ENCODE data around the gene ROM1.

ROM1 gene

GRCh38 chr11:62602141-62603071 lies 10.7 kb upstream of the ROM1 start:
- Histone ChIP-seq H3K14ac (ENCODE audit: low read length in 2 of 2) (peak overlapping the region in 1 of 2 experiments; percentile 53), H3K79me1 (replicated peaks; ENCODE audit: low read length, poor library complexity, severe bottlenecking) (peaks cover 2% of the 10 kb centered on the region), H2BK12ac (ENCODE audit: low read length in 2 of 2) (peak overlapping the region in 1 of 2 experiments; percentile 90), H3K4me1 (ENCODE audit: control insufficient read depth, insufficient read depth, low read depth, low read length) (peaks cover 17% of the 10 kb centered on the region), H3K18ac (ENCODE audit: low read depth in 1 of 2, low read length in 2 of 2) (peak overlapping the region; percentile 88 to 96), H4K8ac (ENCODE audit: low read length) (peak overlapping the region; percentile 91), H2AFZ (ENCODE audit: low read depth, low read length) (peak overlapping the region; percentile 55), H3K27ac (ENCODE audit: low read length, poor library complexity, severe bottlenecking) (peak overlapping the region; percentile 90), H3K4me3 (ENCODE audit: insufficient read depth in 1 of 2, low read depth in 1 of 2, low read length in 2 of 2) (peak overlapping the region; percentile 52 to 93), H3K9me3 (ENCODE audit: control insufficient read depth, low read length) (no peaks in the 10 kb centered on the region), H2AK5ac (ENCODE audit: low read length, severe bottlenecking) (no peak overlapping the region), H2BK5ac (ENCODE audit: low read depth, low read length, poor library complexity, severe bottlenecking) (no peak overlapping the region), H3K4me2 (ENCODE audit: low read length, poor library complexity, severe bottlenecking) (peak overlapping the region; percentile 83), H4K91ac (ENCODE audit: low read length) (peak overlapping the region; percentile 91), H3K36me3 (ENCODE audit: control insufficient read depth in 1 of 2, insufficient read depth in 2 of 2, low read depth in 1 of 2, low read length in 2 of 2) (peaks cover 41 to 60% of the 10 kb centered on the region in 2 experiments), H2BK120ac (ENCODE audit: low read depth, low read length) (peak overlapping the region; percentile 40), H3K4ac (ENCODE audit: low read depth in 1 of 2, low read length in 2 of 2) (peak overlapping the region in 1 of 2 experiments; percentile 82), H2BK15ac (ENCODE audit: low read depth, poor library complexity, severe bottlenecking) (peak overlapping the region; percentile 73), H3K27me3 (ENCODE audit: control insufficient read depth in 1 of 2, insufficient read depth in 1 of 2, low read length in 2 of 2) (no peaks in the 10 kb centered on the region), H3K9ac (ENCODE audit: low read length) (peak overlapping the region; percentile 97), H3K23ac (ENCODE audit: low read length in 2 of 2) (no peak overlapping the region)
- no peak for DNase-seq
- 16% methylated on average over 85 of the region's 96 CpGs for WGBS

DNA sequence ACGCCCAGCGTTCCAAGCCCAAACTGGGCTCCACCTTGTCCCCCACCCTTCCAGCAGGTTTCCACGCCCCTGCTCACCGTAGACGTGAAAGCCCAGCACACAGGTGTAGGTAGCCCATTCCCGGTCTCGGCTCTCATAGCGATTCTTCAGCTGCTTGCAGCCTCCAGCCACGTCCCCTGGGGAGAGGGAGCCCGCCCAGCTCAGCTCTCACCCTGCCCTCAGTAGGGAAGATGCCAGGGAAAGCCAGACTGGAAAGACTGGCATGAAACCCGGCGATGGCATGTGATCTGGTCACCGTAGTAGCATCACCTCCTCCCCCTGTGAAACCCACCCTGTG lies 10.0 kb upstream of the ROM1 start:
- Histone ChIP-seq H3K4ac (ENCODE audit: low read depth in 1 of 2, low read length in 2 of 2) (peak overlapping the region in 1 of 2 experiments; percentile 32), H3K4me1 (ENCODE audit: control insufficient read depth, insufficient read depth, low read depth, low read length) (peaks cover 17% of the 10 kb centered on the region), H3K23ac (ENCODE audit: low read length in 2 of 2) (no peak overlapping the region), H3K14ac (ENCODE audit: low read length in 2 of 2) (no peak overlapping the region), H3K27ac (ENCODE audit: low read length, poor library complexity, severe bottlenecking) (no peak overlapping the region), H2BK12ac (ENCODE audit: low read length in 2 of 2) (no peak overlapping the region), H4K91ac (ENCODE audit: low read length) (no peak overlapping the region), H4K8ac (ENCODE audit: low read length) (no peak overlapping the region), H2AFZ (ENCODE audit: low read depth, low read length) (no peak overlapping the region), H3K4me3 (ENCODE audit: insufficient read depth in 1 of 2, low read depth in 1 of 2, low read length in 2 of 2) (peak overlapping the region in 1 of 2 experiments; percentile 93), H3K4me2 (ENCODE audit: low read length, poor library complexity, severe bottlenecking) (no peak overlapping the region), H2AK5ac (ENCODE audit: low read length, severe bottlenecking) (no peak overlapping the region), H2BK120ac (ENCODE audit: low read depth, low read length) (no peak overlapping the region), H2BK15ac (ENCODE audit: low read depth, poor library complexity, severe bottlenecking) (peak overlapping the region; percentile 33), H3K79me1 (replicated peaks; ENCODE audit: low read length, poor library complexity, severe bottlenecking) (peaks cover 4% of the 10 kb centered on the region), H3K18ac (ENCODE audit: low read depth in 1 of 2, low read length in 2 of 2) (no peak overlapping the region), H2BK5ac (ENCODE audit: low read depth, low read length, poor library complexity, severe bottlenecking) (no peak overlapping the region), H3K9me3 (ENCODE audit: control insufficient read depth, low read length) (no peaks in the 10 kb centered on the region), H3K27me3 (ENCODE audit: control insufficient read depth in 1 of 2, insufficient read depth in 1 of 2, low read length in 2 of 2) (no peaks in the 10 kb centered on the region), H3K9ac (ENCODE audit: low read length) (peak overlapping the region; percentile 97), H3K36me3 (ENCODE audit: control insufficient read depth in 1 of 2, insufficient read depth in 2 of 2, low read depth in 1 of 2, low read length in 2 of 2) (peaks cover 39 to 60% of the 10 kb centered on the region in 2 experiments)
- DNase-seq: no peak
- 83% methylated on average over 13 of the region's 13 CpGs for WGBS

- H3K4me1 ChIP-seq (ENCODE audit: control insufficient read depth, insufficient read depth, low read depth, low read length): peaks cover 15% of the 10 kb centered on the region
- H2AK5ac ChIP-seq (ENCODE audit: low read length, severe bottlenecking): no peak overlapping the region
- no peak overlapping the region for H3K23ac ChIP-seq (ENCODE audit: low read length in 2 of 2)
- no peak overlapping the region for H3K4ac ChIP-seq (ENCODE audit: low read depth in 1 of 2, low read length in 2 of 2)
- H3K36me3 ChIP-seq (ENCODE audit: control insufficient read depth in 1 of 2, insufficient read depth in 2 of 2, low read depth in 1 of 2, low read length in 2 of 2): peaks cover 43 to 60% of the 10 kb centered on the region in 2 experiments
- no peak overlapping the region for H2BK12ac ChIP-seq (ENCODE audit: low read length in 2 of 2)
- H3K9me3 ChIP-seq (ENCODE audit: control insufficient read depth, low read length): no peaks in the 10 kb centered on the region
- no peak overlapping the region for H3K14ac ChIP-seq (ENCODE audit: low read length in 2 of 2)
- H2BK15ac ChIP-seq (ENCODE audit: low read depth, poor library complexity, severe bottlenecking): no peak overlapping the region
- H3K27me3 ChIP-seq (ENCODE audit: control insufficient read depth in 1 of 2, insufficient read depth in 1 of 2, low read length in 2 of 2): no peaks in the 10 kb centered on the region
- no peak overlapping the region for H2BK120ac ChIP-seq (ENCODE audit: low read depth, low read length)
- H3K79me1 ChIP-seq (replicated peaks; ENCODE audit: low read length, poor library complexity, severe bottlenecking): peaks cover 6% of the 10 kb centered on the region
- no peak overlapping the region for H3K4me2 ChIP-seq (ENCODE audit: low read length, poor library complexity, severe bottlenecking)
- no peak overlapping the region for H3K27ac ChIP-seq (ENCODE audit: low read length, poor library complexity, severe bottlenecking)
- 93% methylated on average over 8 of the region's 8 CpGs for WGBS
- no peak overlapping the region for H4K8ac ChIP-seq (ENCODE audit: low read length)
- peak overlapping the region; percentile 97 for H3K9ac ChIP-seq (ENCODE audit: low read length)
- DNase-seq: no peak
- H3K4me3 ChIP-seq (ENCODE audit: insufficient read depth in 1 of 2, low read depth in 1 of 2, low read length in 2 of 2): no peak overlapping the region
- no peak overlapping the region for H4K91ac ChIP-seq (ENCODE audit: low read length)
- no peak overlapping the region for H2BK5ac ChIP-seq (ENCODE audit: low read depth, low read length, poor library complexity, severe bottlenecking)
- H2AFZ ChIP-seq (ENCODE audit: low read depth, low read length): no peak overlapping the region
- H3K18ac ChIP-seq (ENCODE audit: low read depth in 1 of 2, low read length in 2 of 2): no peak overlapping the region
These were observed 9.2 kb upstream of the ROM1 start for GRCh38 chr11:62603776-62604299.

DNA sequence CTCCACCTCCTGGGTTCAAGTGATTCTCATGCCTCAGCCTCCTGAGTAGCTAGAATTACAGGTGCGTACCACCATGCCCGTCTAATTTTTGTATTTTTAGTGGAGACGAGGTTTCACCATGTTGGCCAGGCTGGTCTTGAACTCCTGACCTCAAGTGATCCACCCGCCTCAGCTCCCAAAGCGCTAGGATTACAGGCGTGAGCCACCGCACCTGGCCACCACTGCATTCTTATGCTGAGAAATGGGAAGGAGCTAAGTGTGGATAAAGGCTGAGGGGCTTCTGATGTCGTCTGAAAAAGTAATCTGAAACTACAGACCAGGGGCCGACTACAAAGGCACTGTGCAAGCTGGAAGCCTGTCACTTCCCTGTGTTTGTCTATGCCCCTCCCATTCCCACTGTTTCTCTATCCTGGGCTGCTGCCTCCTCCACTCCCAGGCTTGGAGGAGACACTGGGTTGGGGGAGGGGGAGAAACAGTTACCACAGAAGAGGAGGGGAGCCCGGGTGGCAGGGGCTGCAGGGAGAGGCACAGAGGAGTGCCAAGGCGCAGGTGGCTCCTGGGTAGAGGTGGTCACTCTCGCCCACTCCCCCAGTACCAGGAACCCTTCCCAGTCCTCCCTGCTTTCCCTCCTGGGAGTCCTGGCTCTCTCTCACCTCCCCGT lies 8.5 kb upstream of the ROM1 start:
- no peak overlapping the region for H2BK15ac ChIP-seq (ENCODE audit: low read depth, poor library complexity, severe bottlenecking)
- no peak overlapping the region for H2AFZ ChIP-seq (ENCODE audit: low read depth, low read length)
- H2AK5ac ChIP-seq (ENCODE audit: low read length, severe bottlenecking): no peak overlapping the region
- no peak overlapping the region for H3K14ac ChIP-seq (ENCODE audit: low read length in 2 of 2)
- no peak overlapping the region for H3K27ac ChIP-seq (ENCODE audit: low read length, poor library complexity, severe bottlenecking)
- H2BK120ac ChIP-seq (ENCODE audit: low read depth, low read length): no peak overlapping the region
- peaks cover 11% of the 10 kb centered on the region for H3K79me1 ChIP-seq (replicated peaks; ENCODE audit: low read length, poor library complexity, severe bottlenecking)
- no peak overlapping the region for H3K4me3 ChIP-seq (ENCODE audit: insufficient read depth in 1 of 2, low read depth in 1 of 2, low read length in 2 of 2)
- H3K4ac ChIP-seq (ENCODE audit: low read depth in 1 of 2, low read length in 2 of 2): no peak overlapping the region
- H2BK12ac ChIP-seq (ENCODE audit: low read length in 2 of 2): no peak overlapping the region
- no peak overlapping the region for H4K8ac ChIP-seq (ENCODE audit: low read length)
- no peaks in the 10 kb centered on the region for H3K27me3 ChIP-seq (ENCODE audit: control insufficient read depth in 1 of 2, insufficient read depth in 1 of 2, low read length in 2 of 2)
- no peak overlapping the region for H3K18ac ChIP-seq (ENCODE audit: low read depth in 1 of 2, low read length in 2 of 2)
- H2BK5ac ChIP-seq (ENCODE audit: low read depth, low read length, poor library complexity, severe bottlenecking): no peak overlapping the region
- peaks cover 50 to 64% of the 10 kb centered on the region in 2 experiments for H3K36me3 ChIP-seq (ENCODE audit: control insufficient read depth in 1 of 2, insufficient read depth in 2 of 2, low read depth in 1 of 2, low read length in 2 of 2)
- no peak overlapping the region for H4K91ac ChIP-seq (ENCODE audit: low read length)
- H3K4me2 ChIP-seq (ENCODE audit: low read length, poor library complexity, severe bottlenecking): no peak overlapping the region
- no peaks in the 10 kb centered on the region for H3K9me3 ChIP-seq (ENCODE audit: control insufficient read depth, low read length)
- peaks cover 15% of the 10 kb centered on the region for H3K4me1 ChIP-seq (ENCODE audit: control insufficient read depth, insufficient read depth, low read depth, low read length)
- DNase-seq: peak; percentile 44
- H3K23ac ChIP-seq (ENCODE audit: low read length in 2 of 2): no peak overlapping the region
- 81% methylated on average over 8 of the region's 13 CpGs for WGBS
- no peak overlapping the region for H3K9ac ChIP-seq (ENCODE audit: low read length)

Data from mesenchymal stem cell (in vitro differentiated cells and primary cell).